Muscle of leg (tissue), 11 donors: ENCODE results near the gene PDZRN3. TPM values are rescaled to one million over a fixed set of nuclear protein-coding genes. Genes with fewer than 3 reads are reported as not detected.

ENCODE experiments used
- DNase-seq: peaks from one replicate; pipeline ENCODE4 v3.0.0; 2013
- H3K27ac ChIP-seq: one replicate; pipeline ENCODE4 v1.5.1; 2013; ENCODE audit warnings: mild to moderate bottlenecking, low read length, control low read depth
- H3K27me3 ChIP-seq: one replicate; pipeline ENCODE4 v1.6.1; 2013; ENCODE audit warnings: low read length; ENCODE audit not compliant: control insufficient read depth, insufficient read depth
- H3K36me3 ChIP-seq: one replicate; pipeline ENCODE4 v1.6.1; 2013; ENCODE audit warnings: low read length; ENCODE audit not compliant: control insufficient read depth, insufficient read depth
- H3K4me1 ChIP-seq: one replicate; pipeline ENCODE4 v1.6.1; 2013; ENCODE audit warnings: low read length; ENCODE audit not compliant: control insufficient read depth, insufficient read depth
- H3K4me3 ChIP-seq: one replicate; pipeline ENCODE4 v1.5.1; 2013; ENCODE audit warnings: low read length, control low read depth
- H3K9me3 ChIP-seq: replicated peaks from 2 replicates; pipeline ENCODE4 v1.6.1; 2013; ENCODE audit warnings: low read depth, low read length; ENCODE audit not compliant: control insufficient read depth
- WGBS: methylation state at CpG from one replicate; pipeline ENCODE4 v1.1.5; 2013; ENCODE audit warnings: missing lambda C conversion rate; ENCODE audit not compliant: insufficient coverage; 5-methylcytosine and 5-hydroxymethylcytosine counted together
- polyA plus RNA-seq, 8 donors: library from polyadenylated mRNA; unstranded; fragments of 120-200 nt; gene quantifications; one replicate each; pipeline versions ENCODE4 v1.2.1 to v1.2.3, GENCODE V29; 2013; ENCODE audit warnings: inconsistent platforms in 1 of 8, low replicate concordance in 1 of 8; ENCODE audit not compliant: insufficient read length in 8 of 8, insufficient read depth in 1 of 8
- total RNA-seq: library from RNA; stranded (reverse); fragments of 120-200 nt; gene quantifications from one replicate; pipeline ENCODE4 v1.2.4, GENCODE V29; 2013

The PDZRN3 gene
- total and polyA plus RNA-seq, 9 donors, result 57.1 to 96.4 (median 79.7) TPM

- H3K9me3 ChIP-seq, result no peaks in the 10 kb centered on the region
- H3K27me3 ChIP-seq, result peaks cover 6% of the 10 kb centered on the region
- H3K27ac ChIP-seq, result peak overlapping the region; percentile 88
- no CpG with 5 or more reads among the region's 3 CpGs for WGBS
- peak; percentile 59 for DNase-seq
- H3K4me3 ChIP-seq, result peak overlapping the region; percentile 64
- peaks cover 33% of the 10 kb centered on the region for H3K4me1 ChIP-seq
- H3K36me3 ChIP-seq, result no peaks in the 10 kb centered on the region
Measured at GRCh38 chr3:73626106-73626505, 1.4 kb upstream of the PDZRN3 start.

- Histone ChIP-seq H3K27me3 (peaks cover 6% of the 10 kb centered on the region), H3K4me1 (peaks cover 42% of the 10 kb centered on the region), H3K4me3 (peak overlapping the region; percentile 74), H3K36me3 (peaks cover 8% of the 10 kb centered on the region), H3K27ac (peak overlapping the region; percentile 88), H3K9me3 (no peaks in the 10 kb centered on the region)
- DNase-seq, result peak; percentile 91
- under 1% methylated on average over 112 of the region's 112 CpGs for WGBS
Measured at GRCh38 chr3:73624017-73624820, 522 bp downstream of the PDZRN3 start.

DNA sequence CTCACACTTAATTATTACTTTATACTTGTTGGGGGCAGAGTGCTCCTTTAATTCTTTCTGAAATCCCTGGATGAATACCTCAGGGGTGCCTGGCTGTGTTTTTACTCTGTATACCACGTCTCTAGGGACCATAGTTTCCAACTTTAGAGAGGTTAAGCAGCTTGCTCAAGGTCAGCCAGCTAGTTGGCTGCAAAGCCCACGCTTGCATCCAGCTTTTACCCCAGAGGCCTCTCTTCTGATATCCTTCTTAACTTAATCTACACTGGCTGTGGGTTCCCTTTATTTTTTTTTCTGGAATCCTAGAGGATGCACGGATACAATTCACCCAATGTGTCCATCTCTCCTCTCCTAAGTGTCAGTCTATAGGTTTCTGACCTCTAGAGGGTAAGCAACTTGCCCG lies 1.4 kb downstream of the PDZRN3 start:
- Histone ChIP-seq H3K27ac (peak overlapping the region; percentile 88), H3K27me3 (peaks cover 6% of the 10 kb centered on the region), H3K4me1 (peaks cover 44% of the 10 kb centered on the region), H3K9me3 (no peaks in the 10 kb centered on the region), H3K4me3 (peak overlapping the region; percentile 74), H3K36me3 (peaks cover 10% of the 10 kb centered on the region)
- WGBS, result 3% methylated on average over 3 of the region's 4 CpGs
- DNase-seq, result peak; percentile 54

GRCh38 chr3:73622091-73622805 lies 2.5 kb downstream of the PDZRN3 start:
- Histone ChIP-seq H3K27ac (peak overlapping the region; percentile 88), H3K4me1 (peaks cover 42% of the 10 kb centered on the region), H3K9me3 (no peaks in the 10 kb centered on the region), H3K4me3 (peak overlapping the region; percentile 74), H3K36me3 (peaks cover 10% of the 10 kb centered on the region), H3K27me3 (peaks cover 6% of the 10 kb centered on the region)
- 12% methylated on average over 6 of the region's 10 CpGs for WGBS
- peak; percentile 86 for DNase-seq

- no peaks in the 10 kb centered on the region for H3K9me3 ChIP-seq
- peaks cover 39% of the 10 kb centered on the region for H3K4me1 ChIP-seq
- peak overlapping the region; percentile 74 for H3K4me3 ChIP-seq
- peaks cover 10% of the 10 kb centered on the region for H3K36me3 ChIP-seq
- peak; percentile 53 for DNase-seq
- 6% methylated on average over 2 of the region's 4 CpGs for whole genome bisulfite sequencing
- H3K27me3 ChIP-seq, result peaks cover 6% of the 10 kb centered on the region
- H3K27ac ChIP-seq, result peak overlapping the region; percentile 88
Measured at GRCh38 chr3:73621388-73621787, 3.4 kb downstream of the PDZRN3 start.

DNA sequence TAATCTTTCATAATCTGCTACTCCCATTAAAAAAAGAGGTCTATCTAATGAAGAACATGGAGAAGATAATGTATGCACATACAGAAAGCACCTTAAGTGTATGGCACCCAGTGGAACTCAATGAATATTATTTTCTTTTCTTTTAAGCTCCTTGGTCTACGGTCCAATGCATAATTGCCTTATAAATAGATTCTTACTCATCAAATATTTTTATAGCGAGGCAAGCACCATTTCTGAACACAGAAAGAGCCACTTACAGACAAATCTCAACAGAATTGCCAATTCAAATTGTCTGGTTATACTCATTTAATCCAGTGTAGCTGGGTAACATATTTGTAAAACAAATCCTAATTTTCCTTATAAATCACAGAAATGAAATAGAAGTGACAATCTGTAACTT lies 6.3 kb downstream of the PDZRN3 start:
- peaks cover under 1% of the 10 kb centered on the region for H3K27me3 ChIP-seq
- no peaks in the 10 kb centered on the region for H3K9me3 ChIP-seq
- WGBS, result no CpG with 5 or more reads among the region's 2 CpGs
- peaks cover 10% of the 10 kb centered on the region for H3K36me3 ChIP-seq
- H3K27ac ChIP-seq, result no peak overlapping the region
- no peak overlapping the region for H3K4me3 ChIP-seq
- peaks cover 38% of the 10 kb centered on the region for H3K4me1 ChIP-seq
- no peak for DNase-seq

DNA sequence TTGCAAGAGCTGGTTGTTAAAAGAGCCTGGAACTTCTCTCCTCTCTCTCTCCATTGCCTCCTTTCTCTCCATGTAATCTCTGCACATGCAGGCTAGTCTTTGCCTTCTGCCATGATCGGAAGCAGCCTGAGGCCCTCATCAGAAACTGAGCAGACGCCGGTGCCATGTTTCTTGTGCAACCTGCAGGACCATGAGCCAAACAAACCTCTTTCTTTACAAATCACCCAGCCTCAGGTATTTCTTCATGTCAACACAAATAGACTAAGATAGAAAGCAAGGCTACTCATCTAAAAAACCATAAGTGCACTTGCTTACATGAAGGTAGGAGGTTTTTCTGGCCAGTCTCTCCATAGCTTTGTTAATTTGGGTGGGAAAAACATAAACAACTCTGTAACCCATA lies 8.7 kb downstream of the PDZRN3 start:
- Histone ChIP-seq H3K27me3 (no peaks in the 10 kb centered on the region), H3K9me3 (no peaks in the 10 kb centered on the region), H3K27ac (no peak overlapping the region), H3K4me3 (no peak overlapping the region), H3K4me1 (peaks cover 24% of the 10 kb centered on the region), H3K36me3 (peaks cover 10% of the 10 kb centered on the region)
- WGBS, result 100% methylated on average over 3 of the region's 3 CpGs
- no peak for DNase-seq

DNA sequence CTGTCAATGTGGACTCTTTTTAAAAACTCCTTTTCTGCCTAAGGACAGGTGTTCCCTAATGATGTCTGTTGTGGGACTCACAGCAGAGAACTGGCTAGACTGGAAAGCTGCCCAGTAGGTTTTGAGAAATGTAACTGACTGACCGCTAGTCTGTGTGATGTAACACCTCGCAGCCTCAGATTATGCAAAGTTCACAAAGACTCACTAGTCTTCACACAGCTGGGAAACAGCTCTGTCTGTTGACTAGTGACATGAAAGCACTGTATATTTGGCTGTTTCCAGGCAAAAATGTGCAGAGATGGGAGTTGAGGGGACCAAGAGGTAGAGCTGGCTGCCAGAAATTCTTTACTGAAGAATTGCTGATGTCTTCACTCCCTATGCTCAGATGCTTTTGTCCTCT lies 10.3 kb downstream of the PDZRN3 start:
- Histone ChIP-seq H3K27me3 (no peaks in the 10 kb centered on the region), H3K4me3 (no peak overlapping the region), H3K36me3 (peaks cover 3% of the 10 kb centered on the region), H3K9me3 (no peaks in the 10 kb centered on the region), H3K4me1 (peaks cover 19% of the 10 kb centered on the region), H3K27ac (peak overlapping the region; percentile 17)
- WGBS, result no CpG with 5 or more reads among the region's 2 CpGs
- peak; percentile 92 for DNase-seq

GRCh38 chr3:73611176-73611575 lies 13.6 kb downstream of the PDZRN3 start:
- H3K27ac ChIP-seq, result no peak overlapping the region
- DNase-seq, result no peak
- peaks cover 5% of the 10 kb centered on the region for H3K36me3 ChIP-seq
- H3K4me3 ChIP-seq, result no peak overlapping the region
- H3K27me3 ChIP-seq, result no peaks in the 10 kb centered on the region
- H3K4me1 ChIP-seq, result peaks cover 21% of the 10 kb centered on the region
- H3K9me3 ChIP-seq, result no peaks in the 10 kb centered on the region

DNA sequence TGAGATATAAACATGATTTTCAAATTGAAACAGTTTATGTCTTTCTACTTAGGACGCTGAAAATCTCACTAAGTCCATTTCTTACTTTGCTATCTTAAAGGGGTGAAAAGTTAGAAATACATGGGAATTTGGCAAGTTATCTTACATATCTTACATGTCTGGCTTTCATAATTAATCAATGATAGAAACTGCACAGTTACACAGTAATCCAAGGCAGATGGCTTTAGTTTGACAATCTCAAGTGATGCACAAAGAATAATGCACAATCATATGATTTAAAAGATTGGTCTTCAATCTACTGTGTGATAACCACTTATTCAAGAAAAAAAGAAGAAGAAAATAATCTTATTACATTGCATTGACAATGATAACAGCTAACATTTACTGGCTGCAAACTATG lies 14.2 kb downstream of the PDZRN3 start:
- Histone ChIP-seq H3K27me3 (no peaks in the 10 kb centered on the region), H3K36me3 (peaks cover 5% of the 10 kb centered on the region), H3K4me1 (peaks cover 24% of the 10 kb centered on the region), H3K9me3 (no peaks in the 10 kb centered on the region), H3K27ac (no peak overlapping the region), H3K4me3 (no peak overlapping the region)
- no CpG with 5 or more reads among the region's 1 CpG for WGBS
- no peak for DNase-seq
